Liver (tissue), 9 donors: ENCODE data around the gene SLTM. TPM values are rescaled to one million over a fixed set of nuclear protein-coding genes. Genes with fewer than 3 reads are reported as not detected.

Experiments used
- DNase-seq: peaks from one replicate; pipeline ENCODE4 v3.0.0-alpha.2; 2017; ENCODE audit warnings: low spot score
- H3K27ac ChIP-seq, 2 donors: one replicate each; pipeline ENCODE4 v1.7.0; 2013; ENCODE audit warnings: inconsistent platforms in 2 of 2, low read length in 2 of 2, control low read depth in 1 of 2, low read depth in 1 of 2, mild to moderate bottlenecking in 1 of 2
- H3K27me3 ChIP-seq, 4 donors: one replicate each; pipeline versions ENCODE4 v1.6.1 to v1.7.0; 2013; ENCODE audit warnings: low read length in 3 of 4, inconsistent platforms in 1 of 4, mild to moderate bottlenecking in 1 of 4, moderate library complexity in 1 of 4; ENCODE audit not compliant: control insufficient read depth in 4 of 4, insufficient read depth in 4 of 4
- H3K36me3 ChIP-seq, 4 donors: one replicate each; pipeline versions ENCODE4 v1.6.1 to v1.7.0; 2013; ENCODE audit warnings: low read length in 3 of 4, mild to moderate bottlenecking in 3 of 4, low read depth in 1 of 4, moderate library complexity in 1 of 4; ENCODE audit not compliant: control insufficient read depth in 4 of 4, insufficient read depth in 3 of 4
- H3K4me1 ChIP-seq, 4 donors: one replicate each; pipeline versions ENCODE4 v1.6.1 to v1.7.0; 2013; ENCODE audit warnings: low read length in 3 of 4, mild to moderate bottlenecking in 3 of 4, moderate library complexity in 1 of 4; ENCODE audit not compliant: control insufficient read depth in 4 of 4, insufficient read depth in 4 of 4
- H3K4me3 ChIP-seq, 3 donors: one replicate each; pipeline versions ENCODE4 v1.6.1 to v1.7.0; 2013; ENCODE audit warnings: low read length in 3 of 3, control low read depth in 1 of 3, low read depth in 1 of 3, mild to moderate bottlenecking in 1 of 3
- H3K9ac ChIP-seq, 2 donors: one replicate each; pipeline ENCODE4 v1.7.0; 2013; ENCODE audit warnings: low read length in 2 of 2, mild to moderate bottlenecking in 2 of 2, moderate library complexity in 2 of 2, control low read depth in 1 of 2, low read depth in 1 of 2
- H3K9me3 ChIP-seq, 4 donors: one replicate each; pipeline versions ENCODE4 v1.6.1 to v1.7.0; 2013; ENCODE audit warnings: low read length in 3 of 4; ENCODE audit not compliant: control insufficient read depth in 4 of 4
- ATF3 ChIP-seq: IDR thresholded peaks from 2 replicates; pipeline ENCODE4 v1.6.1; 2016; ENCODE audit warnings: antibody characterized with exemption
- CTCF ChIP-seq: fragments of 150-350 bp; IDR thresholded peaks from 2 replicates; pipeline ENCODE4 v1.5.1; 2017; ENCODE audit warnings: improper control_type of control experiment, low read depth, low read length; ENCODE audit not compliant: missing input control
- EGR1 ChIP-seq, 2 donors: IDR thresholded peaks; 2 replicates each; pipeline ENCODE4 v1.6.1; 2016 to 2018; ENCODE audit warnings: antibody characterized with exemption in 2 of 2, low read depth in 2 of 2
- FOXA1 ChIP-seq: IDR thresholded peaks from 2 replicates; pipeline ENCODE4 v1.6.1; 2016; ENCODE audit warnings: antibody characterized with exemption
- FOXA2 ChIP-seq: IDR thresholded peaks from 2 replicates; pipeline ENCODE4 v1.6.1; 2016; ENCODE audit warnings: antibody characterized with exemption
- GABPA ChIP-seq, 2 donors: IDR thresholded peaks in 1 of 2; conservative IDR thresholded peaks in 1 of 2; 2 replicates each; pipeline ENCODE4 v1.6.1; 2016; ENCODE audit warnings: antibody characterized with exemption in 2 of 2, mild to moderate bottlenecking in 1 of 2, moderate library complexity in 1 of 2
- HNF4A ChIP-seq, 2 donors: conservative IDR thresholded peaks; 2 replicates each; pipeline ENCODE4 v1.6.1; 2016; ENCODE audit warnings: antibody characterized with exemption in 2 of 2, mild to moderate bottlenecking in 2 of 2
- HNF4G ChIP-seq: IDR thresholded peaks from 2 replicates; pipeline ENCODE4 v1.6.1; 2016; ENCODE audit warnings: antibody characterized with exemption
- JUND ChIP-seq, 2 donors: IDR thresholded peaks; 2 replicates each; pipeline ENCODE4 v1.6.1; 2016; ENCODE audit warnings: antibody characterized with exemption in 2 of 2
- MAX ChIP-seq: IDR thresholded peaks from 2 replicates; pipeline ENCODE4 v1.6.1; 2016; ENCODE audit warnings: antibody characterized with exemption
- NR2F2 ChIP-seq: IDR thresholded peaks from 2 replicates; pipeline ENCODE4 v1.6.1; 2016; ENCODE audit warnings: antibody characterized with exemption
- RAD21 ChIP-seq, 2 donors: IDR thresholded peaks; 2 replicates each; pipeline ENCODE4 v1.6.1; 2016; ENCODE audit warnings: antibody characterized with exemption in 2 of 2, mild to moderate bottlenecking in 2 of 2
- REST ChIP-seq: IDR thresholded peaks from 2 replicates; pipeline ENCODE4 v1.6.1; 2016; ENCODE audit warnings: antibody characterized with exemption, mild to moderate bottlenecking
- RXRA ChIP-seq, 2 donors: IDR thresholded peaks; 2 replicates each; pipeline ENCODE4 v1.6.1; 2017 to 2018; ENCODE audit warnings: antibody characterized with exemption in 2 of 2, mild to moderate bottlenecking in 1 of 2
- SP1 ChIP-seq: IDR thresholded peaks from 2 replicates; pipeline ENCODE4 v1.6.1; 2018; ENCODE audit warnings: antibody characterized with exemption, mild to moderate bottlenecking
- TAF1 ChIP-seq: conservative IDR thresholded peaks from 2 replicates; pipeline ENCODE4 v1.6.1; 2016; ENCODE audit warnings: antibody characterized with exemption, mild to moderate bottlenecking
- YY1 ChIP-seq: IDR thresholded peaks from 2 replicates; pipeline ENCODE4 v1.6.1; 2016; ENCODE audit warnings: antibody characterized with exemption, mild to moderate bottlenecking
- ZBTB33 ChIP-seq: IDR thresholded peaks from 2 replicates; pipeline ENCODE4 v1.6.1; 2016; ENCODE audit warnings: antibody characterized with exemption
- WGBS: extraction: QIAGEN DNeasy Blood & Tissue Kit; methylation state at CpG from one replicate; pipeline ENCODE4 v1.1.7; 2013; 5-methylcytosine and 5-hydroxymethylcytosine counted together
- polyA plus RNA-seq, 2 donors: library from polyadenylated mRNA; stranded (reverse) in 1 of 2; unstranded in 1 of 2; fragments of 200-250 nt in 1 of 2; fragments of >200 nt in 1 of 2; fragmentation: Nextera tagmentation in 1 of 2; extraction: Ambion mirVana in 1 of 2; gene quantifications; one replicate each; pipeline versions ENCODE4 v1.2.1 to v1.2.3, GENCODE V29; 2013 to 2015
- total RNA-seq, 2 donors: library from RNA; depleted of rRNA; stranded (reverse); fragments of >200 nt; gene quantifications; one replicate each; pipeline ENCODE4 v1.2.3, GENCODE V29; 2014
- donor health status: healthy.
- donor health status: healthy.
- donor health status: healthy.
- donor health status: healthy.
- donor health status: healthy.

SLTM gene
- total and polyA plus RNA-seq, 4 donors: 20.4 to 78.1 (median 50.1) TPM

- no peak for DNase-seq
- no peak for TF ChIP-seq EGR1 (IDR thresholded peaks at IDR 0.05; ENCODE audit: low read depth in 2 of 2)
- no peak for TF ChIP-seq FOXA2
- TF ChIP-seq ZBTB33: no peak
- TF ChIP-seq FOXA1: no peak
- TF ChIP-seq JUND (IDR thresholded peaks at IDR 0.05): no peak
- TF ChIP-seq TAF1: no peak
- no peak for TF ChIP-seq RXRA (IDR thresholded peaks at IDR 0.05)
- TF ChIP-seq HNF4A (conservative IDR thresholded peaks at IDR 0.05): no peak
- TF ChIP-seq HNF4G: no peak
- TF ChIP-seq REST: no peak
- no peak for TF ChIP-seq NR2F2
- no peak for TF ChIP-seq GABPA (IDR thresholded peaks at IDR 0.05 in 1 of 2, conservative IDR thresholded peaks at IDR 0.05 in 1 of 2)
- no peak for TF ChIP-seq ATF3
- TF ChIP-seq RAD21 (IDR thresholded peaks at IDR 0.05): no peak
- TF ChIP-seq CTCF: no peak
- no peak for TF ChIP-seq MAX
- TF ChIP-seq YY1: no peak
- TF ChIP-seq SP1: no peak
- H3K9ac ChIP-seq: peak overlapping the region; percentile 92 to 93
- no peaks in the 10 kb centered on the region for H3K27me3 ChIP-seq
- peaks cover 2 to 20% (median 15%) of the 10 kb centered on the region in 4 donors for H3K4me1 ChIP-seq
- H3K4me3 ChIP-seq: peak overlapping the region; percentile 63 to 93 (median 84)
- no peaks in the 10 kb centered on the region for H3K9me3 ChIP-seq
- under 1% methylated on average over 37 of the region's 37 CpGs for WGBS
- H3K36me3 ChIP-seq: peaks cover 0 to 14% (median 5%) of the 10 kb centered on the region in 4 donors
- H3K27ac ChIP-seq: peak overlapping the region; percentile 90 to 95
Observed at GRCh38 chr15:58932710-58933280, 684 bp downstream of the SLTM start.
